Stimulated activated naive CD4-positive, alpha-beta T cell (primary cell): ENCODE results near the gene MYO15B.
A peak's percentile ranks its signal among the peaks of the same experiment; 100 is the strongest.
"Not testable (repeated sequence)": the region's sequence is repeated elsewhere in the genome, so short reads cannot be mapped to it uniquely, and the experiment has no call there.

ENCODE experiments used
- DNase-seq, 6 experiments: peaks; one replicate each; lab custom pipeline; 2025; lab: John Stamatoyannopoulos, UW

MYO15B gene

DNA sequence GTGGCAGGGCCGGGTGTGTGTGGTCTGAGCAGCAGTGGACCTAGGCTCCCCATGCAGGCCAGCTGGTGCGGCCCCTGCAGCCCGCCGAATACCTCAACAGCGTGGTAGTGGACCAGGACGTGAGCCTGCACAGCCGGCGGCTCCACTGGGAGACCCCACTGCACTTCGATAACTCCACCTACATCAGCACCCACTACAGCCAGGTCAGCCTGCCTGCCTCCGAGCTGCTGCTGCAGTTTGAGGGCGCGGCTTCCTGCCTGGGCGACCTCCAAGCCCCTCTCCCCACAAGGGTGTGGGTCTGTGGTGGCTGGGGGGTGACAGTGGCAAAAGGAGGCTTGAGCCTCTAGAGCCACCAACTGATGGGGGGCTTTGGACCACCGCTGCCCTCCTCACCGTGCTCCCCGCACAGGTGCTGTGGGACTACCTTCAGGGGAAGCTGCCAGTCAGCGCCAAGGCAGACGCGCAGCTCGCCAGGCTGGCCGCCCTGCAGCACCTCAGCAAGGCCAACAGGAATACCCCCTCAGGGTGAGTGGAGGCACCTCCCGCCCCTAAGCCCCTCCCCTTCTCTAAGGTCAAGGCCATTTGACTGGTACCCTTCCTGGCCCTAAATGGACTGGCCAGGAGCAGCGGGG, 37.2 kb downstream of the MYO15B start:
- no peak for DNase-seq

DNA sequence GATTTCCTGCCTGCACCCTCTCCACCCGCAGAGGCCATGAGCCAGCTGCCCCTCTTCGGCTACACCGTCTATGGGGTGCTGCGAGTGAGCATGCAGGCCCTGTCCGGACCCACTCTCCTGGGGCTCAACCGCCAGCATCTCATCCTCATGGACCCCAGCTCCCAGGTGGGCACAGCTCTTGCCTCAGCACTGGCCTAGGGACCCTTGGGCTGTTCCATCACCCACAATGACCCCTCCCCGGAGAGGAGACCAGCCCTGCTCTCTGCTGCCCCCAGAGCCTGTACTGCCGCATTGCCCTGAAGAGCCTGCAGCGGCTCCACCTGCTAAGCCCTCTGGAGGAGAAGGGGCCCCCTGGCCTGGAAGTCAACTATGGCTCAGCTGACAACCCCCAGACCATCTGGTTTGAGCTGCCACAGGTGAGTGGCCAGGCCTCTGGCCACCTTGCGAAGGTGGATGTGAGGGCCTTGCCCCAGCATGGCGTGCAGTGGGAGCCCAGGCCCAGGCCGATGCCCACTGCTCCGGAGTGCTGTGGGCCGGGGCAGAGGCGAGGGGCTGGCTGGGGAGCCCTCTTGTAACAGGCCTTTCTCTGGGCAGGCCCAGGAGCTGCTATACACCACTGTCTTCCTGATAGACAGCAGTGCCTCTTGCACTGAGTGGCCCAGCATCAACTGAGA, 38.4 kb downstream of the MYO15B start:
- no peak for DNase-seq

DNA sequence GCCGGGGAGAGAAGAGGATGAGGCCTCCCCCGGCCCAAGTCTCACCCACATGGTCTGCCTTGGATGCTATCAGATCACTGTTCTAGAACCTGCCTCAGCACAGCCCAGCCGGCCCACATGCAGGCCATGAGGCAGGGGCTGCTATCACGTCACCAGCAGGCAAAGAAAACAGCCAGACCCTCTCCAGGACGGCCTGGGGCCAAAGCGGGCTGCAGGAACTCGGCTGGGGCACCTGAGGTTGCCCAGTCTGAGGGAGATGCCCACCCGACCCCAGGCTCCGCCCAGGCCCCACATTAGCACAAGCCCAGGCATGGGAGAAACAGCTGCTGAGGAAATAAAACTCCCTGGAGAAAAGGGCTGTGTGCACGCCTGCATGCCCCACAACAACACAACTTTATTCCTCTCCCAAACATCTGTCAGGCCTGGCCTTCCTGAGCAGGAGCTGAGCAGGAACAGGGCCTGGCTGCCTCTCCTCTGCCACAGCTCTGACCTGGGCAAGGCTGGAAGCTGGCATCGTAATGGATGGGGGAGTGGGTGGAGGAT, 39.0 kb downstream of the MYO15B start:
- no peak for DNase-seq

DNA sequence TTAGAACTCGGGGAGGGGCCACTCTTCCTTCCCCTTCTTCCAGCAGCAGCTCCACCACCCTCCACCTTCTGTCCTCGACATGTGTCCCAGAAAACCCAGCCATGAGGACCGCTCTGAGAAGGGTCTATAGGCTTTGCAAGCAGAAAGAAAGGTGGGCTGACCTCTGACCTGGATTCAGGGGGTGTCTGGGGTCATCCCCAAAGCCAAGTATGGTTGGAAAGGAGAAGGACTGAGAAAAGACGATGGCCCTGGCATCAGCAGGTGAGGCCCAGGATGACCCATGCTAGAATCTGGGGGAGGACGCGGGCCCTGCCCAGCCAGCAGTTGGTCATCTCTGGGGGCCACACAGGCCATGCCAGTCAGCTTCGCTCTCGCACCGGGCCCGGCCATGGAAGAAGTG, 39.5 kb downstream of the MYO15B start:
- no peak for DNase-seq

DNA sequence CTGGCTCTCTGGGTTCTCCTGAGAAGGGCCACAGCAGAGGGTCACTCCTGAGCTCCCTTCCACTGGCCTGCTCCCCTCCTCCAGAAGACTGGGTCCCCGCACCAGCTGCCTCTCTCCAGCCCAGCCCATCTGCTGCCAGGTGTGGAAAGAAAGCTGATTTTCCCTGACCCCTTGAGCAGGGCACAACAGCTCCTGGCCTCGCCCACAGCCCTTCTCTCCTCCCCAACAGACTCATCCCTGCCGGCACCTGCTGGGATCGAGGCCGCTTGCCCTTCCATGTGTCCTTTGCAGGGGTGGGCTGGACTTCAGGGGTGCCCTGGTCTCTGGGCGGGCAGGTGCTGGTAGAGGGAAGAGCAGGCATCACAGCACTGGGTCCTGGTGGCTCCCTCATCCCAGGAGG, 40.8 kb downstream of the MYO15B start:
- DNase-seq = no peak

DNA sequence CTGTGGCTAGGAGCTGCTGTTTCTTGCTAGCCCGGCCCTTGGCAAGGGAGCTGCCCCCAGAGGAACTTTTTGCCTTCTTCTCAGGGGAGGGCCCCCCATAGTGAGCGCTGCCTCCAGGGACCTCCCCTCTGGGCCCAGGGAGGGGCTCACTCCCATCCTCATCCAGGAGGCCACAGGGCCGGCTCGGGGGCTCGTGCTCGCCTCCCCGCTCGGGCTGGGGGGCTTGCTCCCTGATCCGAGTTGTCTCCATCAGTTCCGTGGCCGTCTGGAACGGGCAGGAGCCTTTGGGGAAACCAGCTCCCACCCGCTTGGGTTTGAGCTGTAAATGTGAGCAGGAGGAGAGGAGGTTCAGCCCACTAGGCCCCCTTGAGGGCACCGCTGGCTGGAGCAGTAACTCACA, 41.6 kb downstream of the MYO15B start:
- DNase-seq = no peak

DNA sequence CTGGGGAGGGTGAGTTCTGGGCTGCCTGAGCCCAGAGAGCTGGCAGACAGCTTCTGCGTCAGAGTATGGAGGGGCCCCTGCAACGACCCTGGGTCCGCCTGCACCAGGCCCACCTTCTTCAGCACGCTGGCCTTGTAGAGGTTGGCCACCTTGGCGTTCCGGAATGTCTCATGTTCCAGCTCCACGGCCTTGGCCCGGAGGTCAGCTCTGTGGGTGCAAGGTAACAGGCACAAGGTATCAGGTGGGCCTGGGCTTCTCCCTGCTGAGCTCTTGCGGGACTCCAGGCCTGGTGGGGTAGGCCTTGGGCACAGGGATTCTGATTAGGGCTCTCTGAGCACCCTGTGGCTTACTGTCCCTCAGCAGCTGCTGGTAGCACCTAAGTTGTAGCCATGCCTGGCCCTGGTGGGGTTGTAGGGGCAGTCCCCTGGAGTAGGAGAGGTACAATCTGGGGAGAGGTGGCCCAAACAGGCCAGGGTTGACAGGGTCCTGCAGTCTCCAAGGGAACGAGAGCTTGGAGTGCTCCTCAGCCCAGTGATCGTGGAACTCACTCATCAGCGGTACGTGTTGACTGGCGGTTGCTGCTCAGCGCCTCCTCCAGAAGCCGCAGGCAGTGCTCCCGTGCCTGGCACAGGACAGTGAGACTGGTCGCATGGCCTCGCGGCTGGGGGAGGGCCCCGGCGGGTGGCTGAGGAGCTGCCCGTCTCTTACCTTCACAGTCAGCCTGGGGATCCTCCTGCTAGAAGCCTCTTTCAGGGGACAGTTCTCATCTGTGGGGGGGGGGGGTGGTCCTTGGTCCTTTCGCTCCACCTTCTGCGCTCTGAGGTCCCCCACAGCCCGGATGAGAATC, 42.7 kb downstream of the MYO15B start:
- no peak for DNase-seq

DNA sequence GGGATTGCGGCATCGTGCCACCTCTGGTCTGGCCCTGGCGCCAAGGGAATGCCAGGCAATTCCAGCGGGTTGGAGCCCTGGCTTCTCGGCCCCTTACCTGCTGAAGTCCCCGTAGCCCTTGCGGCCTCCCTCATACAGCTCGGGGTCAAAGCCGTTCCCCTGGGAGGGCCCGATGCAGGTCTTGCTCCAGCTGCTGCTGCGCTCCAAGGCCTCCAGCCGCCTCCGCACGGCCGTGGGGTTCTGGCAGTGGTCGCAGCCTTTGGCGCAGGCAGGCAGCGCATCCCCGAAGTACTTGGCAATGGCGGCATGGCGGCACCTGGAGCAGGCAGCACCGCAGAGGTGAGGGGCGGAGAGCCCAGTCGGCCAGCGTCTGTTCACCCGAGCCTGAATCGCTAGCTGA, 43.8 kb downstream of the MYO15B start:
- no peak for DNase-seq

DNA sequence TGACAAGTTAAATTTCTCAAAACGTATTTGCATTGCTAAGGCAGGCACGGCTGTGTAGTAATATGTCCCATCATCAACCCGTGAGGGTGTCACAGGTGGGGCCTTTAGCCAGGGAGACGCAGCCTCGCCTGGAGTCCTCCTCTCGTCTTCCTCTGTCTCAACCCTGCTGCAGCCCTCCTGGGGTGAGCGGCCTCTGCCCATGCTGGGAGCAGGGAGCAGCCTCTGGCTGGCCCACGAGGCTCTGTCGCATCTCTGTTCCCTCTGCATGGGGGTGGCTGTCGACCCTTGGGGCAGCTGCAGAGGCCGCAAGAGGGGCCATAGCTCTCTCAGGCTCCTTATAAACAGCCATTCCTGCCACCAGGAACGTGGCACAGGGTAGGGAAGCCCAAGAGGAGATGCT, 44.8 kb downstream of the MYO15B start:
- DNase-seq = no peak

DNA sequence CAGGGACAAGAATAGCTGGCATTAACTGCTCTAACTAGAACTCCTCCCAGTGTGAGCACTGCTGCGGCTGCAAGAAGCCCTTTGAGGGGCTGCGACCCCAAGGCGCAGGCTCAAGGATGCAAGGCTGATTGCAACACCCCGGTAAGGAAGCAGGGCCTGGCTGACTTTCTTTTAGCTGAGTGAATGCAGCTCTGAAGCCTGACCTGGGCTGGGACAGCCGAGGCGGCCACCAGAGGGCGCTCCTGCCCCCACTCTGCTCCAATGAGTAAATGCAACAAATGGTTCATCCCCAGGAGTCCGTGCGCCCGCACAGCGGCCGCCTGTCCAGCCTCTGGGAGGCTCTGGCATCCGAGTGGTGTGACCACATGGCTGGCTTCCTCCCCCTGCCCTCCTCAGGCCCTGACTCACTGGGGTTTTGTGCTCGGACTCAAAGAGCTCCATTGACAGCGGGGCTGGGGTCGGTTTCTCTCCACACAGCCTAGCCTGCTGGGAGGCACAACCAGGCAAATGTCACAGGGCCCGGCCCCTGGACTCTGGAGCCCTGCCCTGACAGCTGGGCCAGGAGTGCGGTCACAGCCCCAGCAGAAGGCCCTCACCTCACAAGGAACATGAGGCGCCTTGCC, 45.4 kb downstream of the MYO15B start, which contains the start of gene SMIM5:
Gene SMIM5 (plus strand): TSS at position 572 of the 623 bp plus-strand sequence. CDS start 6,768 bp downstream, outside the sequence.
- peak; percentile 47 to 86 (median 74) for DNase-seq

DNA sequence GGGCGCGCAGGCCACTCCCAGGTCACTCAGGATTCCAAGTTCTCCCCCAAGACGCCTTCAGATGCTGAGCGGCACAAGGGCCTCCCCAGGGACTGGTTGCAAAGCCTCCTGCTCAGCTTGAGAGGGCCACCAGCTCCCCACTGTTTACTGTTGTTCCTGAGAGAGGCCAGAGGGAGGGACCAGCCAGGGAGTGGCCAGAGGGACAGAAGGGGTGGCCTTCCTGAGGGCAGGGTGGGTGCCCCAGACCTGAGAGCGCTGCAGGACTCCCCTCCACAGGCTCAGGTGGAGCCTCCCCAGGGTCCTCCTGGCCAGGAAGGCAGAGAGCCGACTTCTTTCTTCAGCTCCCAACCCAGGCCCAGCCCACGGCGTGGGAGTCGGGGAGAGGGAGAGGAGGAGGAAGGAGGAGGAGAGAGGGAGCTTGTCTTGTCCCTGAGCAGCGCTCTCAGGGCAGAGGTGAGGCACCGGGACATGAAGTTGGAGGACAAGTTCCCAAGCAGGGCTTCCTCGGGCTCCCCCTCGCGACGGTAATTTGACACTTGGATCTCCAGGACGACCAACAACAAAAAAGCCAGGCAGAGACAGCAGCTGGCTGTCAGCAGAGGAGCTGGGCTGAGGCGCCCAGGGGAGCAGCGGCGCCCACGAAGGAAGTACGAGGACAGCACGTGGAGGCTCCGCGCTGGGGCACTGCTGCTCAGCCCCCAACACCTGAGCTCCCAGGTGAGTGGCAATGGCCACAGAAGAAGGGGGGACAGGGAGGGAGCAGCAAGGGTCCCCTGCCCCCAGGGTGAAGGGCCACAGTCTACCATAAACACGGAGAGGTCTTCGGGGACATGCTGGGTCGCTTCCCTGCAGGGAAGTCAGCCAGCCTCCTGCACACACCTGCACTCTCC, 46.1 kb downstream of the MYO15B start:
- peak; percentile 18 to 48 (median 32) for DNase-seq

DNA sequence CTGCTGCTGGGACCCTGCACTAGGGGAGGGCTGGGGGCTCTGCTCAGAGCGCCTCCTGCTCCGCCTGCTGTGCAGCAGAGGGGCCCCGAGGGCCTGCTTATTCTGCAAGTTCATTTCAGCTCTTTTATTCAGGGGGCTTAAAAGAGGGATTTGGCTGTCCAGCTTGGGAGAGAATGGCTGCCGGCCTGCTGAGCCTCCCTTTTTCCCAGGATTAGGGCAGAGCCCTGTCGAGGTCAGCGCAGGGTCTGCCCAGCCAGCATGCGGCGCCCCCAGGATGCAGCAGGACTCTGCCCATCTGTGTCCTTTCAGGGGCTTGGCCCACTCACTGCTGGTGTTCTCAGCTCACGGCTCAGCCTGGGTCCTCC, 46.8 kb downstream of the MYO15B start:
- no peak for DNase-seq

DNA sequence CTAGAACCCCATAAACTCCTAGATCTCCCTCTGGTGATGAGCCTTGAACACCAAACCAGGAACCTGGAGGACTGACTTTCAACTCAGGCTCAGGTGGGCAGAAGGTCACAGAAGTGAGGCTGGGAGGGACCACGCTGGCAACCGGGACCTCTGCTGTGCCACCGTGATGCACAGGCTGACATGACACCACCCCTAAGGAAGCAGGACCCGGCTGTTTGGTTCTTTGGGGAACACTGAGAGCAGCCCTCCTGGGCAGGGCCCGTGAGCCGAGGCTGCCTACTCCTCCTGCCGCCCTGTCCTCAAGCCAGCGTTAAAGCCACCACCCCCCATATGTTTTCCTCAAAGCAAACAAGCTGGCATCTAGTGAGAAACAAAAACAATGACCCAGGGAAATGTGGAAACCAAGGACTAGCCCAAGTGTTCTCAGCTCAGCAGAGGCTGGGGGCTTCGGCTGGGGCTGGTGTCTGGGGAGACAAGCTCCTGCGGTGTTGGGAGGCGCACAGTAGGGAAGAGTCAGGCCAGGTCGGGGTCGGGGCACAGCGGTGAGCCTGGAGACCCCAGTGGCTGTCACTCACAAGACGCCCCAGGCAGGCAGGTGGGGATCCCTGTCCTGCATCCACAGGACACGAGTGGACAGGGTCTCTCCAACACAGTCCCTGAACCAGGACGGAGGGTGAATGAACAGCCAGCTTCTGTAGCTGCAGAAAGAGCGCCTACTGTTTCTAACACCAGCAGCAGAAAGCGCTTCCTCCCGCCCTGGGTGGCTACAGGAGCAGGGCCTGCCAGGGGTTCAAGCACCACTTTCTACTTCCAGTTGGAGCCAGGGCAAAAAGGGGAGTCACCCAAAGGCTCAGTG, 47.4 kb downstream of the MYO15B start:
- no peak for DNase-seq

DNA sequence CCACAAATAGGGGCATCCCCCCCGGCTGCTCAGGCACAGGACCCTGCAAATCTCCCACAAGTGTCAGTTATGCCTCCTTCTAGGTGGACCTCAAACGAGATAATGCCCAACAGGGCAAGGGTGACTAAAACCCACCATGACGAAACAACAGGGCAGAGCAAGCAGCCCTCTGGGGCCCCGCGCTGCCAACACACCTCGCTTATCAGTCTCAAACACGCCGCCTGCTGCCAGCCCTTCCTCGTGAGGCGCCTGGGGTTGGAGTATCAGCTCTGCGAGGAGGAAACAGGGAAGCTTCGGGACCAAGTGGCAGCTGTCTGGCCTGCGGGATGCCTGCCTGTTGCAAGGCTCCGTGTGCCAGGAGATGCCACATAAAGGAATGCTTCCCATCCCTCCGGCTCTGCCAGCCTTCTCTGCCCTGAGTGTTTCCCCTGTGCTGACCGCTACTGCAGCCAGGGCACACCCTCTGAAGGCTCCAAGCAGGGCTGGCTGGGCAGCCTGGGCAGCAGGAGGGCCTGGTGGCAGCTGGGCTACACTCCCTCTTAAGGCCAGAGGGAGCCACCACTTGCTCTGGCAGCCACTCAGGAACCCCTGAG, 48.1 kb downstream of the MYO15B start:
- no peak for DNase-seq

DNA sequence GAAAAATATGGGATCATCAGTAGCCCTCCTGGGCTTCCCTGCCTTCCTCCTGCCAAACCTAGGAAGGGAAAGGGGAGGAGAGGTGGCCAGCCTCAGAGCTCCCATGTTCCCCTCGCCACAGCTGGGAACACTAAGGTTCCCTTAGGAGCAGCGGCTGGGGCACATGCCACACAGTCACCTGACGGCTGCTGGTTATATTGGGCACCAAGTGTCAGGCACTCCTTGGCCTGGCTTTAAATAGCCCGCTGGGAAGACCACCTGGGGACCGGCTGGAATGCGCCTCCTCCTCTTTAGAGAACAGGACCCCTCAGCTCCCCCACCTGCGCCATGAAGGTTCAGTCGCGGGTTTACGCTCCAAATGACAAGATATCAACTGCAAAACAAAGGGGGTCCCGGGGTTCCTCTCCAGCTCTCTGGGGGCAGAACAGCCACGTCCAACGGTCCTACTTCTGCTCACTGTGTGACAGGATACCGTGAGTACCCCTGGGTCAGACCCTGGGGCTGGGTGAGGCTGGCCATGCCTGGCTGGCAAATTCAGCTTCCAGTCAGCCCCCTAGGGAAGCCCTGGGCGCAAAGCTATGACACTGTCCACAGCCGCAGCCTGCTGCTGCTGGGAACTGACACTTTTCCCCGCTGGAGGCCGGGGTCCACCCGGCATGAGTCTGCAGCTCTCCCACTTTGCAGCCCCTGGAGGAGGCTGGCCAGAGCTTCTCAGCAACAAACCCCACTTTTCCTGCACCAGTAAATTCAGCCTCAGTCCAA, 49.0 kb downstream of the MYO15B start:
- no peak for DNase-seq

DNA sequence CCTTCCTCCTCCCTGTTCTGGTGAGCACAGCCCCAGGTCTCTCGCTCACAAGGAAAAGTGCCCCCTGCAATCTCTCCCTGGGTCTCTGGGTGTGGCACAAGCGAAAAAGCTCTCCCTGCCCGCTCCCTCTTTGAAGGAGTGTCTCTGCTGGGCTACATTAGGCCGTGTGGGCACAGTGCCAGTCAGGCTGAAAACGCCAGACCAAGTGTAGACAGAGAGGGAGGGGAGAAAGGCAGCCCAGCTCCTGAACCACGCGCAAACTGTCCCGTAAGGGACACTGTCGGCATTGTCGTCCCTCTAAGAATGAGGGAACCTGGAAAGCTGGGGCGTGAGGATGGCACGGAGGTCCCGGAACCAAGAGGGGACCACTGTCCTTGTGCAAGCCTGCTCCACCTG, 49.5 kb downstream of the MYO15B start:
- DNase-seq = no peak

DNA sequence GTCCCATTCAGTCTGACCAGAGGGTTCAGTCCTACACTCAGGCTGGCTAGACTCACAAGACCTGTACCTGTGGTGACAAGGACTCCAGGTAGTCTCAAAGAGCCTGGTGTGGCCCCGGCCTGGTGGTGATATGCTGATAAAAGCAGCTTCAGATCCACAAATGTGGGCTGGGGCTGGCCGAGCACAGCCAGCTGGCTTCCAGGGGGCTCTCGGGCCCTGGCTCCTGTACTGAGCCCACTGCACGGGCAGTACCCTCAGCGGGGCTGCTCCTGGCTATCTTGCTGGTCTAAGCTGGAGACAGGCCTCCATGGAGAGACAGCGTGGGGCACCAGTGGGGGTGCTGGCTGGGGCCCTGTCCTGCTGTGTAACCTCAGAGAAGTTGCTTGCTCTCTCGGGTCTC, 50.0 kb downstream of the MYO15B start:
- DNase-seq = no peak

DNA sequence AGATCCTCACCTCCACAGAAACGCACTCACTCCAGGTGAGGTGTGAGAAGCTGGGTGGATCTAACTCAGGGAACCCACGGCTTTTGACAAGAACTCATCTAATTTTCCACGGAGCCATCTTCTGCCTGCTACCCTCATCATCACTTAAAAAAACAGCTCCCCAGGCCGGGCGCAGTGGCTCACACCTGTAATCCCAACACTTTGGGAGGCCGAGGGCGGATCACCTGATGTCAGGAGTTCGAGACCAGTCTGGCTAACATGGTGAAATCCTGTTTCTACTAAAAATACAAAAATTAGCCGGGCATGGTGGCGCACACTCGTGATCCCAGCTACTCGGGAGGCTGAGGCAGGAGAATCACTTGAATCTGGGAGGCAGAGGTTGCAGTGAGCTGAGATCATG, 50.4 kb downstream of the MYO15B start:
- DNase-seq = not testable (repeated sequence)

DNA sequence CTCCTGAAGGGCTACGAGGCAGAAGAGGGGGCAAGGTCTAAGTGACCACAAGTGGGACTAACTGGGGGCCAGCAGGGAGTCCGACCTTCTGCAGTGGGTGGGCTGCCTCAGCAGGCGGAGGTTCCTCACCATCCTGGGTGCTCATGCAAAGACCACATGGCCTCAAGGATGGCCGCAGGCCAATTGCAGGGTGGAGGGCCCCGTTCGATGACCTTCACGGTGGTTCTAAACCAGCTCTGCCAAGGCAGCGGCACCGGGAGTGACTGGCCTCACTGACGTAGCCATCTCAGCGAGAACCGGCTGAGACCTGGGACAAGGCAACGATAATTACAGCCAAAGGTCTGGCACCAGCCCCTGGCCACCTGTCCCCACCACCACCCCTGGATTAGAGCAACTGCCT, 51.3 kb downstream of the MYO15B start:
- DNase-seq = no peak
